DMS153 treated with DMSO at 0.1 percent for 48 hours (cell line): ENCODE measurements around the gene CDH22.
A peak's percentile ranks its signal among the peaks of the same experiment; 100 is the strongest.

Experiments
- DNase-seq: peaks from one replicate; lab custom pipeline; 2025; ENCODE audit not compliant: unreplicated experiment; lab: John Stamatoyannopoulos, UW

CDH22 gene

DNA sequence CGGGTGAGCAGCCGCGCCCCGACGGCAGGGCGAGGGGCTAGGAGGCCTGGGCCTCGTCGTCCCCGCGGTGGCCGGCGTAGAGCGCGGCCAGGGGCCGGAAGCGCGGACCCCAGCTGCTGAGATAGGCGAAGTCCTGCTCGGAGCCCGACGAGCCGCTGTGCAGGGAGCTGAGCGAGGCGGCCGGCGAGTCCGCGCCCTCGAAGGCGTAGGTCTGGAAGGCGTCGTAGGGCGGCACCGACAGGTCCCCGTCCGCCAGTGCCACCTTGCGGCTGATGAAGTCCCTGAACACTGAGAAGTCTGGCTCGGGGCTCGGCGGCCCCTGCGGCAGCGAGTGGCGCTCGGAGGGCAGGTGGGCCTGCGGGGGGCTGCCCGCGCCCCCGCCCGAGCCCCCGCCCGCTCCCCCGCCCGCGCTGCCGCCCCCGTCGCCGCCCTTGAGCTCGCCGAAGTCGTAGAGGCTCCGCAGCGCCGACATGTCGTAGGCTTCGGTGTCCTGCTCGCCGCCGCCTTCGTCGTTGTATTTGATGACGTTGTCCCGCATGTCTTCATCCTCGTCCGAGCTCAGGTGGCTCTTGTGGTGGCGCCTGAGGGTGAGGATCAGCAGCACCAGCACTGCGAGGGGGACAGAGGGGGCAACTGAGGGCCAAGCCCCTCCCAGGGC, 133.7 kb downstream of the CDH22 start:
- DNase-seq = peak; percentile 51

- no peak for DNase-seq
These were observed 134.4 kb downstream of the CDH22 start for GRCh38 chr20:46173652-46174468.

- DNase-seq = no peak
These were observed 135.2 kb downstream of the CDH22 start for GRCh38 chr20:46172961-46173536.

- DNase-seq = no peak
These were observed 135.8 kb downstream of the CDH22 start for GRCh38 chr20:46172455-46172854.

- no peak for DNase-seq
These were observed 136.4 kb downstream of the CDH22 start for GRCh38 chr20:46171909-46172308.

GRCh38 chr20:46171476-46171875, 136.8 kb downstream of the CDH22 start:
- no peak for DNase-seq

- DNase-seq = no peak
These were observed 138.8 kb downstream of the CDH22 start for GRCh38 chr20:46169245-46170171.

DNA sequence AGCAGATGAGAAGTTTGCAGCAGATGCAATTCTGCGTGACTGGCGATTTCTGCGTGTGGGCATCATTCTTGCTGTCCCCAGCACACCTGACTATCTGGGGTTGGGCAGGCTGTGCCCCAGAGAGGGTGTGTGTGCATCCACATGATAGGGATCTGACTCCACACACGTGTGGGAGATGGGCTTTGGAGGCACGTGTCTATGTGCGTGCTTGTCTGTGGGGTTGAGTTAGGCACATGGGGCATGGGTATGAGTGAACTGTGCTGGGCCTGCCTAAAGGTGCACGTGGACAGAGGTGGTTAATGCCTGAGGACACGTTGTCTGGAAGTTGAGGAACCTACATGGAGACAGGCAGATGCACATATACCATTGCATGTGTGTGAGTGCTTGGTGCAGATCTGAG, 139.9 kb downstream of the CDH22 start:
- no peak for DNase-seq

DNA sequence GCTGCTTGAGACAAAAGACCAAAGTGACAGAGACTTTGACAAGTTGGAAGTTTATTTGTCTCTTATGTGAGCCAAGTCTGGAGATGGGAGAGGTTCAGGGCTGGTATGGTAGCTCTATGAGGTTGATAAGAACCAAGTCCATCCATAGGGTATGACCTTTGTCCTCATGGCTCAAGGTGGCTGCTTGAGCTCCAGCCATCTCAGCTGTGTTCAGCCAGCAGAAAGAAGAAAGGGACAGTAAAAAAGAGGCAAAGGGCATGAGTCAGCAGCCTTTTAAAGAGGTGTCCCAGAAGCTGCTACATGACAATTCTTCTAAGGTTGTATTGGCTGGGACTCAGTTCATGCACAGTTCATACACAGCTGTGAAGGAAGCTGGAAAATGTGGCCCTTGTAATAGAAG, 141.2 kb downstream of the CDH22 start:
- DNase-seq = no peak

DNA sequence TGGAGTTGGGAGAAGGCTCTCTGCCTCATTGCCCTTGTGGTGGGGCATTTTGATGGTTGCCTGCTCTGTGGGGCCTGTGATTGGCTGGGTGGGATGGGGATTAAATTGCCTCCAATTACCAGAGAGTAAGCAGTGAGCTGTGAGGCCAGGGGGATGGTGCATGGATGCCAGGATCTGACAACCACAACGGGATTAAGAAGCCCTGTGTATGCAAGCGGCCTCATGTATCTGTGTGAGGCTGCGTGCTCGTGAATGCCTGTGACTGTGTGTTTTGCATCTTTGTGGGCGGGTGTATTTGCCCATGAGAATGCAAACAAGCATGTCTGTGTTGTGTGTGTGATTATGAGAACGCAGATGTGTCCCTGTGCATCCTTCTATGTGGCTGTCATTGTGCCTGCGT, 144.0 kb downstream of the CDH22 start:
- no peak for DNase-seq

- DNase-seq = no peak
These were observed 146.4 kb downstream of the CDH22 start for GRCh38 chr20:46161921-46162320.

- DNase-seq = no peak
These were observed 147.6 kb downstream of the CDH22 start for GRCh38 chr20:46160661-46161060.

GRCh38 chr20:46159101-46159897, 149.0 kb downstream of the CDH22 start:
- no peak for DNase-seq

- DNase-seq = no peak
These were observed 149.8 kb downstream of the CDH22 start for GRCh38 chr20:46158476-46158987.

DNA sequence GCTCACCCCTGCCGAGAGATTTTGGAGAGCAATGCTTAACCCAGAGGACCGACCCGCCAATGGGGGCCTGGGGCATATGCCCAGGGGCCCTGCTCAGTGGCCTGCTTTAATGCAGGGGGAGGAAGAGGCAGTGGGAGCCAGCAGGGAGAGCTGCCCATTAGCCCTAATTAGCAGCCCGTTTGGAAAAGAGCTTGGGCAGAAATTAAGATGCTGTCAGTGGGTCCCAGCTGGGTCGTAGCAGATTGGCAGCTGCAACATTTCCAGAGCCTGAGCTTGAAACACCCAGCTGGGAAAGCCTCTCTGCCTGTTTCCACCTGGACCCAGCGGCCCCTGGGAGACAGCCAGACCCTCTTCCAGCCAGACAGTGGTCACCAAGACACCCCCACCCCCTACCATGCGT, 150.7 kb downstream of the CDH22 start:
- DNase-seq = no peak

- no peak for DNase-seq
These were observed 151.2 kb downstream of the CDH22 start for GRCh38 chr20:46157076-46157592.

DNA sequence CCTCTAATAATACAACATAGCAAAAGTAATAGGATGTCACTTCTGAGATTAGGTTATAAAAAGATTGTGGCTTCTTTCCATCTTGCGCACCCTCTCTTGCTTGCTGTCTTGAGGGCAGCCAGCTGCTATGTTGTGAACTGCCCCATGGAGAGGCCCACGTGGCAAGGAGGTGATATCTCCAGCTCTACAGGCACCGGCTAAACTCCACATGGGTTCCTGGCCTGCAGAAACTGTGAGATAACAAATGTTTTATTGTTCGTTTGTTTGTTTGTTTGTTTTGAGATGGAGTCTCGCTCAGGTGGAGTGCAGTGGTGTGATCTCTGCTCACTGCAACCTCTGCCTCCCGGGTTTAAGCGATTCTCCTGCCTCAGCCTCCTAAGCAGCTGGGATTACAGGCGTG, 152.2 kb downstream of the CDH22 start:
- no peak for DNase-seq

DNA sequence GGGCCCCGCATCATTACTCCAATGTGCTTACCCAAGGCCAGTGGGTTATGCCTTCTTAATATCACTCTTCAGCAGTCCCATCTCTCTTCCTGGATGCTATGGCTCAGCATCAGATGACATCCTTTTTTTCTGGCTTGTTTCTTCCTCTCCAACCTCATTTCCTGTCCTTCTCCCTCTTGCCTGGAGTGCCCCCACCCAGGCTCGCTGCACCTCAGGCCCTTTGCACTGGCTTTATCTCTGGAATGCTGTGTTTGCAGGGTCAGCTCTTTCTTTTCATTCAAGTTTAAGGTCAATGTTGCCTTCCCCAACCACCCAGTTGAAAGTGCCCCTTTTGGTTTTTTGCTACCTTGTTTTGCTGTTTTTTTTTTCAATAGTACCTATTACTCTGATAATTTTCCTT, 153.5 kb downstream of the CDH22 start:
- no peak for DNase-seq

DNA sequence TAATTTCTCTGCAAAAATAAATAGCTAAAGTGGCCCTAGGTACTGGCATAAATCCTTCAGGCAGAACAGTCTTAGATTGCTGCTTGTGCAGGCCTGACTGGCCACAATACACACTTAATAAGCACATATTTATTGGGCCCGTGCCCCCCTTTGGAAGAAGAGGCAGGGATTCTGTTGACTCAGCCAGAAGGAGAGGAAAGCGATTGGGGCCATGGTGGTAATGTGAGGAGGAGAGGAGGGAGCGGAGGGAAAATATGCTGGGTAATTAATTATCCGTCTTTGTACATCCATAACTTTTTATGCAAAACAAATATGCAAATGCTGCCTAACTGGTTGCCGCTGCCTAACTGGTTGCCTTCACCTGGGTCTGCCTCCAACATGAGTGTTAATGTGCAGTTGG, 154.0 kb downstream of the CDH22 start:
- DNase-seq = no peak
